GM23248 (cell line): ENCODE data around the gene COL15A1. TPM values are rescaled to one million over a fixed set of nuclear protein-coding genes. Genes with fewer than 3 reads are reported as not detected.

Source experiments
- DNase-seq: peaks from one replicate; pipeline ENCODE4 v3.0.0-alpha.2; 2015
- H2AFZ ChIP-seq: fragments of 200-600 bp; sonication (generic); 2 replicates; pipeline ENCODE4 v1.6.1; 2016; ENCODE audit warnings: antibody characterized with exemption
- H3F3A ChIP-seq: fragments of 200-600 bp; sonication (generic); 2 replicates; pipeline ENCODE4 v1.6.1; 2016; ENCODE audit warnings: mild to moderate bottlenecking, antibody characterized with exemption, mixed run types; ENCODE audit not compliant: insufficient read depth
- H3K27ac ChIP-seq: fragments of 200-600 bp; sonication (generic); 2 replicates; pipeline ENCODE4 v1.5.1; 2016; ENCODE audit warnings: mild to moderate bottlenecking
- H3K27me3 ChIP-seq: fragments of 200-600 bp; sonication (generic); replicated peaks from 2 replicates; pipeline ENCODE4 v1.6.1; 2016; ENCODE audit warnings: mild to moderate bottlenecking; ENCODE audit not compliant: insufficient read depth
- H3K36me3 ChIP-seq: fragments of 200-600 bp; sonication (generic); 2 replicates; pipeline ENCODE4 v1.6.1; 2016; ENCODE audit warnings: low read depth, mild to moderate bottlenecking
- H3K4me1 ChIP-seq: fragments of 200-600 bp; sonication (generic); 2 replicates; pipeline ENCODE4 v1.6.1; 2016; ENCODE audit warnings: mild to moderate bottlenecking; ENCODE audit not compliant: insufficient read depth
- H3K4me2 ChIP-seq: fragments of 200-600 bp; sonication (generic); one replicate; pipeline ENCODE4 v1.6.1; 2016; ENCODE audit warnings: mild to moderate bottlenecking; ENCODE audit not compliant: unreplicated experiment
- H3K4me3 ChIP-seq: fragments of 200-600 bp; sonication (generic); 2 replicates; pipeline ENCODE4 v1.5.1; 2016; ENCODE audit warnings: mild to moderate bottlenecking
- H3K79me2 ChIP-seq: fragments of 200-600 bp; sonication (generic); 2 replicates; pipeline ENCODE4 v1.6.1; 2016; ENCODE audit warnings: mild to moderate bottlenecking; ENCODE audit not compliant: insufficient read depth
- H3K9ac ChIP-seq: fragments of 200-600 bp; sonication (generic); 2 replicates; pipeline ENCODE4 v1.6.1; 2016; ENCODE audit warnings: mild to moderate bottlenecking
- H3K9me2 ChIP-seq: fragments of 200-600 bp; sonication (generic); 2 replicates; pipeline ENCODE4 v1.6.1; 2016; ENCODE audit warnings: mixed run types, mild to moderate bottlenecking, moderate library complexity; ENCODE audit not compliant: insufficient read depth
- H3K9me3 ChIP-seq: fragments of 200-600 bp; sonication (generic); one replicate; pipeline ENCODE4 v1.6.1; 2017; ENCODE audit warnings: low read depth
- H4K20me1 ChIP-seq: fragments of 200-600 bp; sonication (generic); 2 replicates; pipeline ENCODE4 v1.6.0; 2016; ENCODE audit not compliant: insufficient read depth
- EZH2 ChIP-seq: fragments of 200-600 bp; sonication (generic); IDR thresholded peaks from 2 replicates; pipeline ENCODE4 v1.6.1; 2018; ENCODE audit warnings: antibody characterized with exemption, mild to moderate bottlenecking; ENCODE audit not compliant: insufficient read depth, poor library complexity, severe bottlenecking
- EZH2phosphoT487 ChIP-seq: fragments of 200-600 bp; sonication (generic); IDR thresholded peaks from 2 replicates; pipeline ENCODE4 v1.6.1; 2018; ENCODE audit warnings: antibody characterized with exemption, moderate library complexity, mild to moderate bottlenecking, low read depth; ENCODE audit not compliant: insufficient read depth
- WGBS, 2 experiments: methylation state at CpG; one replicate each; pipeline ENCODE4 v1.1.6; 2015 to 2017; ENCODE audit warnings: low lambda C conversion rate in 2 of 2, low coverage in 1 of 2; ENCODE audit errors: missing lambda C conversion rate in 2 of 2; 5-methylcytosine and 5-hydroxymethylcytosine counted together
- in situ Hi-C: fragments of 300-500 bp; cut with MboI; formaldehyde crosslinking; loops from 2 replicates; pipeline ENCODE4 v1.15.0; 2020
- polyA plus RNA-seq: library from polyadenylated mRNA; unstranded; fragments of >200 nt; fragmentation: Nextera tagmentation; extraction: Ambion mirVana; gene quantifications from 2 replicates; pipeline ENCODE4 v1.2.1, GENCODE V29; 2016
- total RNA-seq: library from RNA; depleted of rRNA; stranded (reverse); fragments of >200 nt; shearing (Covaris generic); gene quantifications from 2 replicates; pipeline ENCODE4 v1.2.3, GENCODE V29; 2014

The COL15A1 gene
- total and polyA plus RNA-seq, 2 experiments from 2014 or later, result 9.7 to 16.8 TPM

DNA sequence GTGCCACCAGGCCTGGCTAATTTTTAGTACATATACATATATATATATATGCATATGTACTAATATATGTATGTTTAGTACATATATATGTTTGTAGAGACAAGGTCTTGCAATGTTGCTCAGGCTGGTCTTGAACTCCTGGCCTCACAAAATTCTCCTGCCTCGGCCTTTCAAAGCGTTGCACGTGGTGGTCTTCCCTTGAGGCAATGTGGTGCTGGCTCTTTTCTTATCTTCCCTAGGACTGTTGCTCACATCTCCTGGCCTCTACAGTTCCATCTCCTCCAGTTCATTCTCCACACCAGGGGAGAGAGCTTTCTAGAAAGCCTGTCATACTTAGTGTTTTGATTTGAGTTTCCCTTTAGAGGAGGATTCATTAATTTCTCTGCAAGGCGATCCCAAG, 132.3 kb downstream of the COL15A1 start:
- H3K4me1 ChIP-seq, result peaks cover 16% of the 10 kb centered on the region
- no peaks in the 10 kb centered on the region for H3K27me3 ChIP-seq
- in situ Hi-C loops, result no loop called here
- peak overlapping the region; percentile 9; the same call in 1 of the 2 replicates for H2AFZ ChIP-seq
- no peaks in the 10 kb centered on the region for H3K36me3 ChIP-seq
- no peak overlapping the region for H3K9ac ChIP-seq
- peaks cover 7% of the 10 kb centered on the region; the same call in 1 of the 2 replicates for H3F3A ChIP-seq
- no peaks in the 10 kb centered on the region for H3K79me2 ChIP-seq
- H3K4me2 ChIP-seq, result no peak overlapping the region
- H3K9me3 ChIP-seq, result no peaks in the 10 kb centered on the region
- DNase-seq, result no peak
- TF ChIP-seq EZH2phosphoT487 (no peak), EZH2 (no peak)
- H3K4me3 ChIP-seq, result no peak overlapping the region
- H3K27ac ChIP-seq, result no peak overlapping the region
- no peaks in the 10 kb centered on the region for H4K20me1 ChIP-seq
- 87 to 90% methylated on average over 4 of the region's 4 CpGs for WGBS, 2 experiments
- H3K9me2 ChIP-seq, result no peaks in the 10 kb centered on the region

GRCh38 chr9:99076483-99077171, 132.9 kb downstream of the COL15A1 start:
- WGBS, 2 experiments, result 40 to 47% methylated on average over 6 of the region's 6 CpGs
- no peak for TF ChIP-seq EZH2
- no peak for TF ChIP-seq EZH2phosphoT487
- Histone ChIP-seq H3K36me3 (no peaks in the 10 kb centered on the region), H3K4me1 (peaks cover 11% of the 10 kb centered on the region), H3K79me2 (no peaks in the 10 kb centered on the region), H3K9me3 (no peaks in the 10 kb centered on the region), H3K4me2 (no peak overlapping the region), H4K20me1 (no peaks in the 10 kb centered on the region), H3F3A (peaks cover 7% of the 10 kb centered on the region; the same call in 1 of the 2 replicates), H3K27ac (no peak overlapping the region), H3K9me2 (no peaks in the 10 kb centered on the region), H2AFZ (peak overlapping the region; percentile 9), H3K4me3 (no peak overlapping the region), H3K27me3 (no peaks in the 10 kb centered on the region), H3K9ac (no peak overlapping the region)
- in situ Hi-C loops, result no loop called here
- no peak for DNase-seq

GRCh38 chr9:99078717-99079116, 135.0 kb downstream of the COL15A1 start:
- Histone ChIP-seq H3K4me1 (peaks cover 10% of the 10 kb centered on the region), H3K4me3 (no peak overlapping the region), H3K27ac (no peak overlapping the region), H3K9me2 (no peaks in the 10 kb centered on the region), H3F3A (peaks cover 7% of the 10 kb centered on the region; the same call in 1 of the 2 replicates), H3K79me2 (no peaks in the 10 kb centered on the region), H3K9me3 (no peaks in the 10 kb centered on the region), H3K9ac (no peak overlapping the region), H4K20me1 (no peaks in the 10 kb centered on the region), H3K36me3 (no peaks in the 10 kb centered on the region), H3K4me2 (no peak overlapping the region), H2AFZ (no peak overlapping the region), H3K27me3 (no peaks in the 10 kb centered on the region)
- 71 to 75% methylated on average over 2 of the region's 2 CpGs for WGBS, 2 experiments
- TF ChIP-seq EZH2, result no peak
- no peak for TF ChIP-seq EZH2phosphoT487
- in situ Hi-C loops, result no loop called here
- no peak for DNase-seq

- H3K9ac ChIP-seq, result no peak overlapping the region
- H3K79me2 ChIP-seq, result no peaks in the 10 kb centered on the region
- no peaks in the 10 kb centered on the region for H3K36me3 ChIP-seq
- peaks cover 7% of the 10 kb centered on the region; the same call in 1 of the 2 replicates for H3F3A ChIP-seq
- H3K4me2 ChIP-seq, result no peak overlapping the region
- H3K4me1 ChIP-seq, result peaks cover 10% of the 10 kb centered on the region
- no peak overlapping the region for H3K4me3 ChIP-seq
- no peaks in the 10 kb centered on the region for H3K27me3 ChIP-seq
- no peaks in the 10 kb centered on the region for H4K20me1 ChIP-seq
- TF ChIP-seq EZH2, result no peak
- no peak for TF ChIP-seq EZH2phosphoT487
- H3K27ac ChIP-seq, result no peak overlapping the region
- no peak for DNase-seq
- H3K9me2 ChIP-seq, result no peaks in the 10 kb centered on the region
- H3K9me3 ChIP-seq, result no peaks in the 10 kb centered on the region
- in situ Hi-C loops, result no loop called here
- H2AFZ ChIP-seq, result no peak overlapping the region
- 93 to 98% methylated on average over 3 of the region's 3 CpGs for WGBS, 2 experiments
Observed at GRCh38 chr9:99079542-99079941, 135.8 kb downstream of the COL15A1 start.
